Measurements from ENCODE around the gene MAP3K20. TPM values are rescaled to one million over a fixed set of nuclear protein-coding genes. Genes with fewer than 3 reads are reported as not detected.

MAP3K20 gene
- total and polyA plus RNA-seq, 2 donors (not counting 3 experiments of a cell fraction or from before 2014, with no cell fraction given): 7.8 to 31.5 TPM

- dilution Hi-C loops (cut with MboI; ENCODE audit: extremely low pct_ligation_motif_present, low sequenced_read_pairs): no loop called here
- no TSS peak for BruUV-seq (replicated peaks)
- CTCF ChIA-PET: interaction anchor here (0.5 kb wide), 1 partner anchor 27 kb away, joined by 4 read pairs; no protein-coding TSS in a partner anchor
- Histone ChIP-seq H3K27ac (ENCODE audit: insufficient read depth, low read depth, low read length) (no peak overlapping the region), H3K27me3 (ENCODE audit: control insufficient read depth in 2 of 2, insufficient read depth in 2 of 2, low read length in 2 of 2) (no peaks in the 10 kb centered on the region), H3K79me2 (ENCODE audit: control insufficient read depth, insufficient read depth, low read length) (no peaks in the 10 kb centered on the region), H4K20me1 (replicated peaks; ENCODE audit: control insufficient read depth, extremely low read depth, insufficient read depth, low read length) (no peaks in the 10 kb centered on the region), H3K4me1 (ENCODE audit: control insufficient read depth, extremely low read depth, insufficient read depth, low read length) (no peaks in the 10 kb centered on the region), H3K9me1 (replicated peaks; ENCODE audit: control insufficient read depth, extremely low read depth, insufficient read depth, low read length) (no peaks in the 10 kb centered on the region), H3K36me3 (ENCODE audit: control insufficient read depth in 2 of 2, extremely low read depth in 1 of 2, insufficient read depth in 2 of 2, low read length in 2 of 2) (no peaks in the 10 kb centered on the region), H3K4me2 (ENCODE audit: insufficient read depth, low read length) (no peak overlapping the region), H3K4me3 (replicated peaks in 1 of 3; ENCODE audit: insufficient read depth in 1 of 3, low read depth in 1 of 3, low read length in 3 of 3) (no peak overlapping the region), H3K9me3 (replicated peaks; ENCODE audit: control insufficient read depth, insufficient read depth, low read length) (no peaks in the 10 kb centered on the region), H2AFZ (ENCODE audit: low read depth, low read length) (no peak overlapping the region), H3K9ac (replicated peaks; ENCODE audit: extremely low read depth, insufficient read depth, low read length) (no peak overlapping the region)
- no peak for TF ChIP-seq POLR2A (IDR thresholded peaks at IDR 0.05; ENCODE audit: low read depth, low read length)
- TF ChIP-seq, protein P1, sequence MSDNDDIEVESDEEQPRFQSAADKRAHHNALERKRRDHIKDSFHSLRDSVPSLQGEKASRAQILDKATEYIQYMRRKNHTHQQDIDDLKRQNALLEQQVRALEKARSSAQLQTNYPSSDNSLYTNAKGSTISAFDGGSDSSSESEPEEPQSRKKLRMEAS (IDR thresholded peaks at IDR 0.05; ENCODE audit: insufficient read depth, insufficient read length): no peak
- no peak for TF ChIP-seq MYC (IDR thresholded peaks at IDR 0.05; ENCODE audit: low read depth, low read length)
- no peak for TF ChIP-seq POLR2AphosphoS5 (IDR thresholded peaks at IDR 0.05; ENCODE audit: insufficient read depth, low read depth, low read length)
- no peak for TF ChIP-seq EZH2 (IDR thresholded peaks at IDR 0.05; ENCODE audit: borderline replicate concordance, low read depth, low read length, severe bottlenecking)
- no peak for TF ChIP-seq GATA2 (IDR thresholded peaks at IDR 0.05; ENCODE audit: insufficient read depth, insufficient read length, low read depth, low read length)
- TF ChIP-seq, protein P2, sequence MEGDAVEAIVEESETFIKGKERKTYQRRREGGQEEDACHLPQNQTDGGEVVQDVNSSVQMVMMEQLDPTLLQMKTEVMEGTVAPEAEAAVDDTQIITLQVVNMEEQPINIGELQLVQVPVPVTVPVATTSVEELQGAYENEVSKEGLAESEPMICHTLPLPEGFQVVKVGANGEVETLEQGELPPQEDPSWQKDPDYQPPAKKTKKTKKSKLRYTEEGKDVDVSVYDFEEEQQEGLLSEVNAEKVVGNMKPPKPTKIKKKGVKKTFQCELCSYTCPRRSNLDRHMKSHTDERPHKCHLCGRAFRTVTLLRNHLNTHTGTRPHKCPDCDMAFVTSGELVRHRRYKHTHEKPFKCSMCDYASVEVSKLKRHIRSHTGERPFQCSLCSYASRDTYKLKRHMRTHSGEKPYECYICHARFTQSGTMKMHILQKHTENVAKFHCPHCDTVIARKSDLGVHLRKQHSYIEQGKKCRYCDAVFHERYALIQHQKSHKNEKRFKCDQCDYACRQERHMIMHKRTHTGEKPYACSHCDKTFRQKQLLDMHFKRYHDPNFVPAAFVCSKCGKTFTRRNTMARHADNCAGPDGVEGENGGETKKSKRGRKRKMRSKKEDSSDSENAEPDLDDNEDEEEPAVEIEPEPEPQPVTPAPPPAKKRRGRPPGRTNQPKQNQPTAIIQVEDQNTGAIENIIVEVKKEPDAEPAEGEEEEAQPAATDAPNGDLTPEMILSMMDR (IDR thresholded peaks at IDR 0.05; ENCODE audit: extremely low read depth in 1 of 2, insufficient read depth in 1 of 2, low read depth in 1 of 2, low read length in 2 of 2): no peak
- no peak for TF ChIP-seq JUN (IDR thresholded peaks at IDR 0.05; ENCODE audit: borderline replicate concordance, insufficient read depth, insufficient read length, low read depth)
- no peak for TF ChIP-seq FOS (IDR thresholded peaks at IDR 0.05; ENCODE audit: borderline replicate concordance, insufficient read depth, low read length)
- POLR2A ChIA-PET: no interaction called here
- DNase-seq (ENCODE audit: low read depth, low spot score) (no peak), FAIRE-seq (no peak)
- intact Hi-C loops (cut with micrococcal nuclease): no loop called here
These were observed 236.4 kb downstream of the MAP3K20 start for GRCh38 chr2:173311844-173312606.
